CD14-positive monocyte (primary cell): ENCODE measurements around the gene CDK16. TPM values are rescaled to one million over a fixed set of nuclear protein-coding genes. Genes with fewer than 3 reads are reported as not detected.

Experiments
- DNase-seq, 3 donors: peaks; one replicate each; pipeline ENCODE4 v3.0.0-alpha.2; 2011 to 2022
- H2AFZ ChIP-seq: 2 replicates; pipeline ENCODE4 v1.6.0; 2012; ENCODE audit warnings: mild to moderate bottlenecking, low read depth, low read length, inconsistent platforms; ENCODE audit not compliant: insufficient read depth, poor library complexity, severe bottlenecking
- H3K27ac ChIP-seq, 2 donors: 1 replicate in 1 of 2; 2 replicates in 1 of 2; pipeline ENCODE4 v1.5.1; 2012 to 2013; ENCODE audit warnings: low read length in 2 of 2, control low read depth in 1 of 2, inconsistent platforms in 1 of 2, low read depth in 1 of 2, mild to moderate bottlenecking in 1 of 2
- H3K27me3 ChIP-seq, 2 donors: one replicate each; pipeline versions ENCODE4 v1.6.0 to v1.6.1; 2011 to 2013; ENCODE audit warnings: low read length in 2 of 2; ENCODE audit not compliant: control insufficient read depth in 2 of 2, insufficient read depth in 2 of 2
- H3K36me3 ChIP-seq, 2 donors: replicated peaks in 1 of 2; 1 replicate in 1 of 2; 2 replicates in 1 of 2; pipeline versions ENCODE4 v1.5.1 to v1.6.1; 2012 to 2013; ENCODE audit warnings: low read length in 2 of 2, control low read depth in 1 of 2, inconsistent platforms in 1 of 2, mild to moderate bottlenecking in 1 of 2; ENCODE audit not compliant: insufficient read depth in 2 of 2, control insufficient read depth in 1 of 2
- H3K4me1 ChIP-seq, 2 donors: 1 replicate in 1 of 2; 2 replicates in 1 of 2; pipeline versions ENCODE4 v1.5.1 to v1.6.1; 2012 to 2013; ENCODE audit warnings: low read length in 2 of 2, control low read depth in 1 of 2, inconsistent platforms in 1 of 2, mild to moderate bottlenecking in 1 of 2, moderate library complexity in 1 of 2; ENCODE audit not compliant: insufficient read depth in 2 of 2, control insufficient read depth in 1 of 2
- H3K4me2 ChIP-seq: replicated peaks from 2 replicates; pipeline ENCODE3; 2012; ENCODE audit warnings: low read length, moderate library complexity, mild to moderate bottlenecking; ENCODE audit not compliant: poor library complexity, severe bottlenecking; ENCODE audit errors: extremely low read depth
- H3K4me3 ChIP-seq, 3 experiments: fragments of 200-600 bp in 1 of 3; sonication (generic) in 1 of 3; replicated peaks in 1 of 3; 1 replicate in 2 of 3; 2 replicates in 1 of 3; pipeline ENCODE4 v1.5.1; 2011 to 2013; ENCODE audit warnings: low read length in 3 of 3, mild to moderate bottlenecking in 3 of 3, control low read depth in 2 of 3, low read depth in 2 of 3, inconsistent platforms in 1 of 3, moderate library complexity in 1 of 3
- H3K79me2 ChIP-seq: 2 replicates; pipeline ENCODE4 v1.6.0; 2012; ENCODE audit warnings: mild to moderate bottlenecking, control low read depth, inconsistent platforms, low read length, moderate library complexity; ENCODE audit not compliant: insufficient read depth
- H3K9ac ChIP-seq: 2 replicates; pipeline ENCODE4 v1.6.0; 2017; ENCODE audit warnings: low read length, mild to moderate bottlenecking; ENCODE audit not compliant: insufficient read depth, poor library complexity, severe bottlenecking
- H3K9me3 ChIP-seq, 2 donors: replicated peaks in 1 of 2; 1 replicate in 1 of 2; 2 replicates in 1 of 2; pipeline versions ENCODE4 v1.5.1 to v1.6.1; 2012 to 2013; ENCODE audit warnings: low read length in 2 of 2, control low read depth in 1 of 2; ENCODE audit not compliant: control insufficient read depth in 1 of 2, insufficient read depth in 1 of 2
- H4K20me1 ChIP-seq: 2 replicates; pipeline ENCODE4 v1.6.0; 2012; ENCODE audit warnings: mild to moderate bottlenecking, low read length, control low read depth, moderate library complexity; ENCODE audit not compliant: insufficient read depth
- H3K27ac Mint-ChIP-seq, 7 donors: one replicate each; pipeline ENCODE4 v1.8.0; 2020; ENCODE audit warnings: mild to moderate bottlenecking in 7 of 7, mixed read lengths in 7 of 7, moderate library complexity in 6 of 7, inconsistent platforms in 2 of 7
- H3K27me3 Mint-ChIP-seq, 3 donors: one replicate each; pipeline ENCODE4 v1.8.0; 2021 to 2022; ENCODE audit warnings: low read depth in 3 of 3, mild to moderate bottlenecking in 3 of 3, mixed read lengths in 3 of 3, moderate library complexity in 3 of 3, inconsistent platforms in 1 of 3
- H3K36me3 Mint-ChIP-seq, 2 donors: one replicate each; pipeline ENCODE4 v1.8.0; 2020; ENCODE audit warnings: mixed read lengths in 2 of 2, inconsistent platforms in 1 of 2, mild to moderate bottlenecking in 1 of 2
- H3K4me1 Mint-ChIP-seq: one replicate; pipeline ENCODE4 v1.8.0; 2020; ENCODE audit warnings: mild to moderate bottlenecking, mixed read lengths
- H3K4me3 Mint-ChIP-seq, 2 donors: one replicate each; pipeline ENCODE4 v1.8.0; 2020; ENCODE audit warnings: mild to moderate bottlenecking in 2 of 2, mixed read lengths in 2 of 2, moderate library complexity in 1 of 2
- H3K9me3 Mint-ChIP-seq, 7 donors: one replicate each; pipeline ENCODE4 v1.8.0; 2020 to 2022; ENCODE audit warnings: mixed read lengths in 7 of 7, mild to moderate bottlenecking in 6 of 7, moderate library complexity in 6 of 7, inconsistent platforms in 2 of 7
- WGBS: methylation state at CpG from one replicate; pipeline ENCODE4 v1.1.5; 2013; ENCODE audit warnings: missing lambda C conversion rate; ENCODE audit not compliant: insufficient coverage; 5-methylcytosine and 5-hydroxymethylcytosine counted together
- intact Hi-C, 2 donors: fragments of 100-400 bp; cut with micrococcal nuclease; formaldehyde crosslinking; loops; one replicate each; pipeline versions ENCODE4 v1.15.0 to v1.15.1; 2023
- polyA plus RNA-seq, 3 donors: library from polyadenylated mRNA; depleted of rRNA in 1 of 3; unstranded in 2 of 3; stranded (reverse) in 1 of 3; fragments of 300-500 nt in 2 of 3; fragments of >200 nt in 1 of 3; fragmentation: Illumina TruSeq in 2 of 3; gene quantifications; 1 replicate in 2 of 3; 2 replicates in 1 of 3; pipeline ENCODE4 v1.2.3, GENCODE V29; 2012 to 2021
- TF ChIP-seq, protein P1 (sequence below): fragments of 200-600 bp; IDR thresholded peaks from one replicate; pipeline ENCODE4 v1.8.0; 2022; ENCODE audit warnings: antibody characterized with exemption, mild to moderate bottlenecking

CDK16 gene
- polyA plus RNA-seq, 3 donors = 7.3 to 97.4 (median 14.1) TPM

DNA sequence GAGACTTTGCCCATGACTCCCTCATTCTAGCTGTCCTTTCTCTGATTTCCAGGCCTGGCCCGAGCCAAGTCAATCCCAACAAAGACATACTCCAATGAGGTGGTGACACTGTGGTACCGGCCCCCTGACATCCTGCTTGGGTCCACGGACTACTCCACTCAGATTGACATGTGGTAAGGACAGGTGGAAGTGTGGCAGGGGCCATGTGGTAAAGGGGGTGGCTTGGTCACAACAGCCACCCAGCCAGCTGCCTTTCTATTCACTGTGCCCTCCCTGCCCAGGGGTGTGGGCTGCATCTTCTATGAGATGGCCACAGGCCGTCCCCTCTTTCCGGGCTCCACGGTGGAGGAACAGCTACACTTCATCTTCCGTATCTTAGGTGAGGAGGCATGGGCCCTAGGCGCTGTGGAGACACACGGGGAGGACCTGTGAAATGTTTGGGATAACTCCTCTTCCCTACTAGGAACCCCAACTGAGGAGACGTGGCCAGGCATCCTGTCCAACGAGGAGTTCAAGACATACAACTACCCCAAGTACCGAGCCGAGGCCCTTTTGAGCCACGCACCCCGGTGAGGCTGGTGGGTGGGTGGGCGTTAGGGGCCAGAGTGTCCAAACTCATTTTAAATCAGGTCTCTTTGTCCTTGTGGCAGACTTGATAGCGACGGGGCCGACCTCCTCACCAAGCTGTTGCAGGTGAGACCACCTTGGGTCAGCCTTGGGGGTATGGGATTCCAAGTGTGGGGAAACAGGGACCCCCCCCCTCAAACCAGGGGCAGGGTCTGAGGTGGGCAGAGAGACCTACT, 8.3 kb downstream of the CDK16 start:
- H3K36me3 ChIP-seq = peaks cover 46 to 68% of the 10 kb centered on the region in 2 donors

GRCh38 chrX:47227334-47227583, 8.8 kb downstream of the CDK16 start:
- Histone ChIP-seq H3K4me3 (no peak overlapping the region), H3K4me2 (no peak overlapping the region), H4K20me1 (peaks cover 23% of the 10 kb centered on the region), H3K79me2 (peaks cover under 1% of the 10 kb centered on the region), H3K27me3 (peaks cover 0 to 5% of the 10 kb centered on the region in 2 donors), H3K9me3 (no peaks in the 10 kb centered on the region), H3K4me1 (peaks cover 1 to 2% of the 10 kb centered on the region in 2 donors), H3K36me3 (peaks cover 46 to 64% of the 10 kb centered on the region in 2 donors), H3K9ac (no peak overlapping the region), H2AFZ (no peak overlapping the region), H3K27ac (no peak overlapping the region)
- peaks cover 0 to 9% (median 0%) of the 10 kb centered on the region in 7 donors for H3K9me3 Mint-ChIP-seq
- TF ChIP-seq, protein P1, sequence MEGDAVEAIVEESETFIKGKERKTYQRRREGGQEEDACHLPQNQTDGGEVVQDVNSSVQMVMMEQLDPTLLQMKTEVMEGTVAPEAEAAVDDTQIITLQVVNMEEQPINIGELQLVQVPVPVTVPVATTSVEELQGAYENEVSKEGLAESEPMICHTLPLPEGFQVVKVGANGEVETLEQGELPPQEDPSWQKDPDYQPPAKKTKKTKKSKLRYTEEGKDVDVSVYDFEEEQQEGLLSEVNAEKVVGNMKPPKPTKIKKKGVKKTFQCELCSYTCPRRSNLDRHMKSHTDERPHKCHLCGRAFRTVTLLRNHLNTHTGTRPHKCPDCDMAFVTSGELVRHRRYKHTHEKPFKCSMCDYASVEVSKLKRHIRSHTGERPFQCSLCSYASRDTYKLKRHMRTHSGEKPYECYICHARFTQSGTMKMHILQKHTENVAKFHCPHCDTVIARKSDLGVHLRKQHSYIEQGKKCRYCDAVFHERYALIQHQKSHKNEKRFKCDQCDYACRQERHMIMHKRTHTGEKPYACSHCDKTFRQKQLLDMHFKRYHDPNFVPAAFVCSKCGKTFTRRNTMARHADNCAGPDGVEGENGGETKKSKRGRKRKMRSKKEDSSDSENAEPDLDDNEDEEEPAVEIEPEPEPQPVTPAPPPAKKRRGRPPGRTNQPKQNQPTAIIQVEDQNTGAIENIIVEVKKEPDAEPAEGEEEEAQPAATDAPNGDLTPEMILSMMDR = no peak
- H3K27ac Mint-ChIP-seq = peak overlapping the region in 1 of 7 donors; percentile 67
- H3K27me3 Mint-ChIP-seq = peaks cover 0 to 47% (median 0%) of the 10 kb centered on the region in 3 donors
- intact Hi-C loops = no loop called here
- no peaks in the 10 kb centered on the region for H3K4me1 Mint-ChIP-seq
- no peak overlapping the region for H3K4me3 Mint-ChIP-seq
- 100% methylated on average over 1 of the region's 9 CpGs for WGBS
- H3K36me3 Mint-ChIP-seq = peaks cover 47 to 80% of the 10 kb centered on the region in 2 donors
- DNase-seq = no peak

More for the DNA sequence above, 8.3 kb downstream of the CDK16 start:
- Mint-ChIP-seq H3K4me3 (no peak overlapping the region), H3K9me3 (peaks cover 0 to 9% (median 0%) of the 10 kb centered on the region in 7 donors), H3K27ac (peak overlapping the region in 4 of 7 donors; percentile 1 to 69 (median 56)), H3K36me3 (peaks cover 47 to 85% of the 10 kb centered on the region in 2 donors), H3K4me1 (peaks cover 5% of the 10 kb centered on the region), H3K27me3 (peaks cover 0 to 46% (median 0%) of the 10 kb centered on the region in 3 donors)
- H4K20me1 ChIP-seq = peaks cover 28% of the 10 kb centered on the region
- peaks cover 6% of the 10 kb centered on the region for H3K79me2 ChIP-seq
- WGBS = no CpG with 5 or more reads among the region's 19 CpGs
- intact Hi-C loops = no loop called here
- no peaks in the 10 kb centered on the region for H3K9me3 ChIP-seq
- H3K27ac ChIP-seq = no peak overlapping the region
- no peak overlapping the region for H3K4me3 ChIP-seq
- no peak for DNase-seq
- H2AFZ ChIP-seq = no peak overlapping the region
- TF ChIP-seq, protein P1 = no peak
- H3K27me3 ChIP-seq = peaks cover 0 to 3% of the 10 kb centered on the region in 2 donors
- H3K9ac ChIP-seq = no peak overlapping the region
- H3K4me1 ChIP-seq = peaks cover 0 to 2% of the 10 kb centered on the region in 2 donors
- H3K4me2 ChIP-seq = no peak overlapping the region
